Ovary (tissue), 10 donors: ENCODE measurements around the gene CYLD. TPM values are rescaled to one million over a fixed set of nuclear protein-coding genes. Genes with fewer than 3 reads are reported as not detected.

Source experiments
- DNase-seq, 5 donors: peaks; one replicate each; pipeline ENCODE4 v3.0.0-alpha.2; 2019 to 2020
- H3K27ac ChIP-seq, 2 donors: fragments of 200-600 bp; one replicate each; pipeline versions ENCODE4 v1.5.1 to v1.8.0; 2019 to 2022
- H3K27me3 ChIP-seq: fragments of 200-600 bp; one replicate; pipeline ENCODE4 v1.8.0; 2022
- H3K36me3 ChIP-seq: fragments of 200-600 bp; sonication (generic); one replicate; pipeline ENCODE4 v1.5.1; 2019
- H3K4me1 ChIP-seq: one replicate; pipeline ENCODE4 v1.8.1; 2013; ENCODE audit warnings: mild to moderate bottlenecking, moderate library complexity; ENCODE audit not compliant: insufficient read depth
- H3K4me3 ChIP-seq: fragments of 200-600 bp; sonication (generic); one replicate; pipeline ENCODE4 v1.5.1; 2017
- H3K9me3 ChIP-seq, 2 donors: fragments of 200-600 bp in 1 of 2; sonication (generic) in 1 of 2; one replicate each; pipeline versions ENCODE4 v1.5.1 to v1.8.1; 2013 to 2019; ENCODE audit warnings: mild to moderate bottlenecking in 1 of 2, moderate library complexity in 1 of 2
- EP300 ChIP-seq: sonication (generic); formaldehyde crosslinking; IDR thresholded peaks from one replicate; pipeline ENCODE4 v1.6.1; 2017; ENCODE audit warnings: antibody characterized with exemption
- POLR2A ChIP-seq: fragments of 450-650 bp; IDR thresholded peaks from one replicate; pipeline ENCODE4 v1.6.1; 2017; ENCODE audit warnings: antibody characterized with exemption, mild to moderate bottlenecking, moderate library complexity
- WGBS, 3 donors: extraction: QIAGEN DNeasy Blood & Tissue Kit in 1 of 3; methylation state at CpG; one replicate each; pipeline versions ENCODE4 v1.1.5 to v1.1.7; 2013 to 2017; 5-methylcytosine and 5-hydroxymethylcytosine counted together
- intact Hi-C, 4 donors: fragments of 100-400 bp; cut with DNase I; formaldehyde crosslinking; loops; one replicate each; pipeline versions ENCODE4 v1.11.0 to v1.15.1; 2022 to 2023
- long read RNA-seq, 3 donors: library from polyadenylated mRNA in 2 of 3; unstranded in 2 of 3; transcript quantifications; one replicate each; pipeline ENCODE4 v2.0.0 and lab custom pipeline, GENCODE V29; 2021 to 2026
- polyA plus RNA-seq, 2 donors: library from polyadenylated mRNA; stranded (reverse); fragments of 200-250 nt in 1 of 2; fragments of 350-450 nt in 1 of 2; fragmentation: Illumina TruSeq in 1 of 2; extraction: RNeasy Lipid Tissue Mini Kit (QIAGEN cat#74804) in 1 of 2; gene quantifications; one replicate each; pipeline ENCODE4 v1.2.3, GENCODE V29; 2013 to 2014
- total RNA-seq, 7 donors: library from RNA; depleted of rRNA in 2 of 7; stranded (reverse); fragments of >200 nt in 2 of 7; fragmentation: NEBNext Ultra II Directional in 3 of 7; extraction: Animal tissue kit (Norgen Biotek cat#: 25700) in 3 of 7; gene quantifications; one replicate each; pipeline versions ENCODE4 v1.1.0 to v1.2.4, GENCODE V29; 2016 to 2023
- TF ChIP-seq, protein P1 (sequence below), 3 donors: fragments of 450-650 bp in 2 of 3; fragments of 200-600 bp in 1 of 3; IDR thresholded peaks; one replicate each; pipeline versions ENCODE4 v1.5.1 to v1.8.0; 2016 to 2022; ENCODE audit warnings: antibody characterized with exemption in 3 of 3, mild to moderate bottlenecking in 1 of 3
- donor health status: DM: no; HTN: no; CAD: no; lungs with moderate emphysema.
- donor health status: DM: no; HTN: no; CAD: no.
- donor health status: Bipolar disorder and iron deficiency.
- donor health status: DM: yes; HTN: yes; CAD: no.
- donor health status: DM: no; HTN: no; CAD: no.
- donor health status: DM: yes; HTN: yes; CAD: no.

CYLD gene
- total RNA-seq (10 to 100 TPM; 26.7 to 39.3 (median 38.6) TPM), polyA plus RNA-seq (10 to 100 TPM; 11.2 to 57.6 TPM)
- long read RNA-seq, donor 1, partial matches to known transcripts, result 18 of 26 reads
- long read RNA-seq, donor 1, other reads (novel, unspliced or antisense), result 6 of 26 reads
- long read RNA-seq, donor 2, partial matches to known transcripts, result 0 of 1 reads
- long read RNA-seq, donor 2, other reads (novel, unspliced or antisense), result 0 of 1 reads
- long read RNA-seq, donor 3, transcript CYLD-214 (18 exons, 3,513 nt), result major isoform, 13 of 40 reads
- long read RNA-seq, donor 3, partial matches to known transcripts, result 8 of 40 reads
- long read RNA-seq, donor 3, other reads (novel, unspliced or antisense), result 16 of 40 reads

DNA sequence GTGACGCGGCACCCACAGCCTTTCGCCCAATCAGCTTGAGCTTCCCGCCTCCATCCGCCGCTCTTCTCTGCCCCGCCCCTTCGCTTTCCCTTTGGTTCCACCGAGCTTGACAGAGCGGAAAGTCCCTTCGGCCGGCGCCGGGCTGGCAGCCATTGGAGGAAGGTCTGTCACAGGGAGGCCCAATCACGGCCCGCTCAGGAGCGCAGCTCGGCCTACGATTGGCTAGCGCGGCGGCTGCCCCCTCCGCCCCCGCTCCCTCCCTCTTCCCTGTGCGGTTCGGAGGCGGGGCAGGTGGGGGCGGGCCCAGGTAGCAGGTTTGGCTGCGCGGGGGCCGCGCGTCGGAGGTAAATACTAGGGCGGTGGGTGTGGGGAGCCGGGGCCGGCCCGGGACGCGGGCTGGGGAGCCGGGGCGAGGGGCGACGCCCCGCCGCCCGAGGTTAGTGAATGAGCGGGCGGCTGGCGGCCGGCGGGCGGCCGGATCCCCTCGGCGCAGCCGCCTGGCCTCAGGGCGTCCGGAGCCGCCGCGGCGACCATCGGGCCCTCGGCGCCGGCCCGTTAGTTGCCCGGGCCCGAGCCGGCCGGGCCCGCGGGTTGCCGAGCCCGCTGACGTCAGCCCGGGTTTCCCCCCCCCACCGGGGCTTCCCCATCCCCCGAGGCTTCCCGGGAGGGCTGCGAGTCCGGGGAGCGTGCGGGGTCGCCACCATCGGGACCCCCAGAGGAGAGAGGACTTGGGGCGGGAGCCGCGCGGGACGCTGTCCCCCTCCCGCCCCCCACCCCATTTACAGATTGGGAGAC, at the start of gene CYLD:
TSS of gene CYLD (plus strand) at position 306 of the 795 bp plus-strand sequence. CDS start 7,613 bp downstream, outside the sequence.
- intact Hi-C loops, result no loop called here
- Histone ChIP-seq H3K27me3 (no peaks in the 10 kb centered on the region), H3K4me3 (peak within 1 kb of the TSS; percentile 99), H3K9me3 (no peaks in the 10 kb centered on the region), H3K36me3 (no peaks in the 10 kb centered on the region), H3K27ac (peak within 1 kb of the TSS; percentile 65 to 73), H3K4me1 (no peaks in the 10 kb centered on the region)
- DNase-seq, result peak; percentile 99 to 100 (median 100)
- 0 to 1% (median 1%) methylated on average over 36 to 93 of the region's 93 CpGs for WGBS, 3 donors
- TF ChIP-seq POLR2A, result peak; percentile 57
- no peak for TF ChIP-seq EP300

GRCh38 chr16:50692644-50692998, 49.3 kb upstream of the CYLD start:
- Histone ChIP-seq H3K4me3 (no peak overlapping the region), H3K4me1 (peaks cover 9% of the 10 kb centered on the region), H3K9me3 (no peaks in the 10 kb centered on the region), H3K27me3 (no peaks in the 10 kb centered on the region), H3K27ac (no peak overlapping the region), H3K36me3 (no peaks in the 10 kb centered on the region)
- no peak for TF ChIP-seq POLR2A
- TF ChIP-seq, protein P1, sequence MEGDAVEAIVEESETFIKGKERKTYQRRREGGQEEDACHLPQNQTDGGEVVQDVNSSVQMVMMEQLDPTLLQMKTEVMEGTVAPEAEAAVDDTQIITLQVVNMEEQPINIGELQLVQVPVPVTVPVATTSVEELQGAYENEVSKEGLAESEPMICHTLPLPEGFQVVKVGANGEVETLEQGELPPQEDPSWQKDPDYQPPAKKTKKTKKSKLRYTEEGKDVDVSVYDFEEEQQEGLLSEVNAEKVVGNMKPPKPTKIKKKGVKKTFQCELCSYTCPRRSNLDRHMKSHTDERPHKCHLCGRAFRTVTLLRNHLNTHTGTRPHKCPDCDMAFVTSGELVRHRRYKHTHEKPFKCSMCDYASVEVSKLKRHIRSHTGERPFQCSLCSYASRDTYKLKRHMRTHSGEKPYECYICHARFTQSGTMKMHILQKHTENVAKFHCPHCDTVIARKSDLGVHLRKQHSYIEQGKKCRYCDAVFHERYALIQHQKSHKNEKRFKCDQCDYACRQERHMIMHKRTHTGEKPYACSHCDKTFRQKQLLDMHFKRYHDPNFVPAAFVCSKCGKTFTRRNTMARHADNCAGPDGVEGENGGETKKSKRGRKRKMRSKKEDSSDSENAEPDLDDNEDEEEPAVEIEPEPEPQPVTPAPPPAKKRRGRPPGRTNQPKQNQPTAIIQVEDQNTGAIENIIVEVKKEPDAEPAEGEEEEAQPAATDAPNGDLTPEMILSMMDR (IDR thresholded peaks at IDR 0.05), result no peak
- no peak for TF ChIP-seq EP300
- intact Hi-C loops, result no loop called here
- no peak for DNase-seq
- 72 to 76% (median 73%) methylated on average over 4 of the region's 4 CpGs for WGBS, 3 donors

GRCh38 chr16:50692999-50693781, 48.7 kb upstream of the CYLD start, which contains the start of gene NOD2:
TSS of gene NOD2 (plus strand) at chr16:50693606. CDS start at chr16:50699496, 5,890 bp downstream.
- no peak within 1 kb of the TSS for H3K27ac ChIP-seq
- intact Hi-C loops, result no loop called here
- peak in 4 of 5 donors; percentile 35 to 58 (median 48) for DNase-seq

GRCh38 chr16:50694206-50694605, 47.7 kb upstream of the CYLD start:
- Histone ChIP-seq H3K4me3 (no peak overlapping the region), H3K4me1 (peaks cover 10% of the 10 kb centered on the region), H3K27ac (no peak overlapping the region), H3K27me3 (no peaks in the 10 kb centered on the region), H3K36me3 (no peaks in the 10 kb centered on the region), H3K9me3 (no peaks in the 10 kb centered on the region)
- no peak for DNase-seq
- 91 to 96% (median 96%) methylated on average over 2 of the region's 2 CpGs for WGBS, 3 donors
- TF ChIP-seq POLR2A (no peak), EP300 (no peak)
- TF ChIP-seq, protein P1 (IDR thresholded peaks at IDR 0.05), result no peak
- intact Hi-C loops, result no loop called here

More at GRCh38 chr16:50692999-50693781, 48.7 kb upstream of the CYLD start, which contains the start of gene NOD2:
- no peaks in the 10 kb centered on the region for H3K36me3 ChIP-seq
- H3K27me3 ChIP-seq, result no peaks in the 10 kb centered on the region
- H3K9me3 ChIP-seq, result no peaks in the 10 kb centered on the region
- peaks cover 9% of the 10 kb centered on the region for H3K4me1 ChIP-seq
- TF ChIP-seq EP300, result no peak
- TF ChIP-seq POLR2A, result no peak
- TF ChIP-seq, protein P1 (IDR thresholded peaks at IDR 0.05), result no peak
- WGBS, 3 donors, result 7 to 17% (median 8%) methylated on average over 37 to 56 of the region's 56 CpGs
- H3K4me3 ChIP-seq, result peak within 1 kb of the TSS; percentile 30
